SK-N-SH treated with all-trans-retinoic acid at 6 μM for 48 hours (cell line): ENCODE data around the gene MAST3.

Experiments used
- ATAC-seq: fragments of 200-7000 bp; cut with Tn5 transposase; 3 replicates; pipeline ENCODE4 v1.9.1; 2020; ENCODE audit warnings: mild to moderate bottlenecking, moderate library complexity
- ARNTL ChIP-seq: fragments of 450-650 bp; formaldehyde crosslinking; IDR thresholded peaks from 2 replicates; pipeline ENCODE4 v1.5.0; 2020; ENCODE audit warnings: low read depth, mild to moderate bottlenecking, moderate library complexity, borderline replicate concordance
- CREB5 ChIP-seq: fragments of 250-450 bp; sonication (Bioruptor Pico); IDR thresholded peaks from 2 replicates; pipeline ENCODE4 v1.5.1; 2020; ENCODE audit warnings: low read depth, mild to moderate bottlenecking, moderate library complexity
- CSDC2 ChIP-seq: fragments of 250-450 bp; sonication (Bioruptor Pico); IDR thresholded peaks from 2 replicates; pipeline ENCODE4 v1.5.0; 2020; ENCODE audit warnings: mild to moderate bottlenecking, moderate library complexity
- ESRRG ChIP-seq: fragments of 250-450 bp; sonication (Bioruptor Pico); IDR thresholded peaks from 2 replicates; pipeline ENCODE4 v1.6.1; 2021; ENCODE audit warnings: mild to moderate bottlenecking
- GLIS3 ChIP-seq: fragments of 250-450 bp; sonication (Bioruptor Pico); IDR thresholded peaks from 2 replicates; pipeline ENCODE4 v1.5.0; 2020; ENCODE audit warnings: mild to moderate bottlenecking, moderate library complexity
- ISL1 ChIP-seq: fragments of 250-450 bp; sonication (Bioruptor Pico); IDR thresholded peaks from 2 replicates; pipeline ENCODE4 v2.1.2; 2022; ENCODE audit warnings: mild to moderate bottlenecking, moderate library complexity
- OSR1 ChIP-seq: fragments of 250-450 bp; sonication (Bioruptor Pico); IDR thresholded peaks from 2 replicates; pipeline ENCODE4 v1.8.0; 2022; ENCODE audit warnings: moderate library complexity, mild to moderate bottlenecking, inconsistent platforms
- PATZ1 ChIP-seq: fragments of 250-450 bp; sonication (Bioruptor Pico); IDR thresholded peaks from 2 replicates; pipeline ENCODE4 v1.8.0; 2020; ENCODE audit warnings: mild to moderate bottlenecking, moderate library complexity, borderline replicate concordance
- POU6F1 ChIP-seq: fragments of 250-450 bp; sonication (Bioruptor Pico); IDR thresholded peaks from 2 replicates; pipeline ENCODE4 v1.8.0; 2021; ENCODE audit warnings: low read depth, mild to moderate bottlenecking, moderate library complexity, borderline replicate concordance
- PPARA ChIP-seq: fragments of 250-450 bp; sonication (Bioruptor Pico); IDR thresholded peaks from 2 replicates; pipeline ENCODE4 v1.5.0; 2020; ENCODE audit warnings: mild to moderate bottlenecking, borderline replicate concordance
- RARB ChIP-seq: fragments of 250-450 bp; sonication (Bioruptor Pico); IDR thresholded peaks from 2 replicates; pipeline ENCODE4 v1.8.0; 2021; ENCODE audit warnings: mild to moderate bottlenecking, moderate library complexity
- SNAI2 ChIP-seq: fragments of 250-450 bp; sonication (Bioruptor Pico); IDR thresholded peaks from 2 replicates; pipeline ENCODE4 v1.5.0; 2020; ENCODE audit warnings: mild to moderate bottlenecking, moderate library complexity
- TCF4 ChIP-seq: fragments of 250-450 bp; sonication (Bioruptor Pico); IDR thresholded peaks from 2 replicates; pipeline ENCODE4 v1.8.0; 2021; ENCODE audit warnings: mild to moderate bottlenecking, moderate library complexity, borderline replicate concordance
- TOX ChIP-seq: fragments of 250-450 bp; sonication (Bioruptor Pico); IDR thresholded peaks from 2 replicates; pipeline ENCODE4 v1.8.0; 2021; ENCODE audit warnings: mild to moderate bottlenecking, moderate library complexity, borderline replicate concordance
- ZC3H10 ChIP-seq: fragments of 250-450 bp; sonication (Bioruptor Pico); IDR thresholded peaks from 2 replicates; pipeline ENCODE4 v1.5.1; 2021; ENCODE audit warnings: mild to moderate bottlenecking, moderate library complexity
- ZFP3 ChIP-seq: fragments of 250-450 bp; sonication (Bioruptor Pico); IDR thresholded peaks from 2 replicates; pipeline ENCODE4 v1.5.0; 2020; ENCODE audit warnings: mild to moderate bottlenecking, moderate library complexity
- ZFP30 ChIP-seq: fragments of 450-650 bp; formaldehyde crosslinking; IDR thresholded peaks from 2 replicates; pipeline ENCODE4 v1.5.0; 2022; ENCODE audit warnings: mild to moderate bottlenecking, moderate library complexity
- ZNF565 ChIP-seq: fragments of 450-650 bp; formaldehyde crosslinking; conservative IDR thresholded peaks from 2 replicates; pipeline ENCODE4 v1.5.0; 2020; ENCODE audit warnings: low read depth, mild to moderate bottlenecking, moderate library complexity
- ZNF70 ChIP-seq: fragments of 450-650 bp; formaldehyde crosslinking; IDR thresholded peaks from 2 replicates; pipeline ENCODE4 v1.5.0; 2020; ENCODE audit warnings: mild to moderate bottlenecking, moderate library complexity
- ZNF8 ChIP-seq: fragments of 450-650 bp; formaldehyde crosslinking; IDR thresholded peaks from 2 replicates; pipeline ENCODE4 v1.5.0; 2020; ENCODE audit warnings: mild to moderate bottlenecking, moderate library complexity
- TF ChIP-seq, protein P1 (sequence below): fragments of 250-450 bp; sonication (Bioruptor Pico); IDR thresholded peaks from 2 replicates; pipeline ENCODE4 v1.5.1; 2021; ENCODE audit warnings: mild to moderate bottlenecking, moderate library complexity
- TF ChIP-seq, protein P2 (sequence below): fragments of 250-450 bp; sonication (Bioruptor Pico); IDR thresholded peaks from 2 replicates; pipeline ENCODE4 v1.5.0; 2020; ENCODE audit warnings: mild to moderate bottlenecking, moderate library complexity

Gene MAST3

GRCh38 chr19:18161636-18162002 lies 64.0 kb downstream of the MAST3 start:
- TF ChIP-seq ZFP30 (CRISPR knock-in tag) = no peak
- ATAC-seq = no peak; the same call in 2 of the 3 replicates

- TF ChIP-seq PATZ1 (no peak), CREB5 (no peak), RARB (CRISPR knock-in tag) (no peak), TCF4 (CRISPR knock-in tag) (no peak), ESRRG (CRISPR knock-in tag) (no peak), ZNF8 (no peak), ZNF565 (no peak), ARNTL (CRISPR knock-in tag) (no peak), POU6F1 (CRISPR knock-in tag) (no peak), SNAI2 (CRISPR knock-in tag) (no peak), GLIS3 (CRISPR knock-in tag) (no peak), TOX (CRISPR knock-in tag) (no peak), CSDC2 (no peak), OSR1 (CRISPR knock-in tag) (no peak), ZC3H10 (CRISPR knock-in tag) (no peak), ISL1 (CRISPR knock-in tag) (no peak), ZNF70 (CRISPR knock-in tag) (no peak)
- TF ChIP-seq, protein P1, sequence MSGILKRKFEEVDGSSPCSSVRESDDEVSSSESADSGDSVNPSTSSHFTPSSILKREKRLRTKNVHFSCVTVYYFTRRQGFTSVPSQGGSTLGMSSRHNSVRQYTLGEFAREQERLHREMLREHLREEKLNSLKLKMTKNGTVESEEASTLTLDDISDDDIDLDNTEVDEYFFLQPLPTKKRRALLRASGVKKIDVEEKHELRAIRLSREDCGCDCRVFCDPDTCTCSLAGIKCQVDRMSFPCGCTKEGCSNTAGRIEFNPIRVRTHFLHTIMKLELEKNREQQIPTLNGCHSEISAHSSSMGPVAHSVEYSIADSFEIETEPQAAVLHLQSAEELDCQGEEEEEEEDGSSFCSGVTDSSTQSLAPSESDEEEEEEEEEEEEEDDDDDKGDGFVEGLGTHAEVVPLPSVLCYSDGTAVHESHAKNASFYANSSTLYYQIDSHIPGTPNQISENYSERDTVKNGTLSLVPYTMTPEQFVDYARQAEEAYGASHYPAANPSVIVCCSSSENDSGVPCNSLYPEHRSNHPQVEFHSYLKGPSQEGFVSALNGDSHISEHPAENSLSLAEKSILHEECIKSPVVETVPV = no peak
- TF ChIP-seq, protein P2, sequence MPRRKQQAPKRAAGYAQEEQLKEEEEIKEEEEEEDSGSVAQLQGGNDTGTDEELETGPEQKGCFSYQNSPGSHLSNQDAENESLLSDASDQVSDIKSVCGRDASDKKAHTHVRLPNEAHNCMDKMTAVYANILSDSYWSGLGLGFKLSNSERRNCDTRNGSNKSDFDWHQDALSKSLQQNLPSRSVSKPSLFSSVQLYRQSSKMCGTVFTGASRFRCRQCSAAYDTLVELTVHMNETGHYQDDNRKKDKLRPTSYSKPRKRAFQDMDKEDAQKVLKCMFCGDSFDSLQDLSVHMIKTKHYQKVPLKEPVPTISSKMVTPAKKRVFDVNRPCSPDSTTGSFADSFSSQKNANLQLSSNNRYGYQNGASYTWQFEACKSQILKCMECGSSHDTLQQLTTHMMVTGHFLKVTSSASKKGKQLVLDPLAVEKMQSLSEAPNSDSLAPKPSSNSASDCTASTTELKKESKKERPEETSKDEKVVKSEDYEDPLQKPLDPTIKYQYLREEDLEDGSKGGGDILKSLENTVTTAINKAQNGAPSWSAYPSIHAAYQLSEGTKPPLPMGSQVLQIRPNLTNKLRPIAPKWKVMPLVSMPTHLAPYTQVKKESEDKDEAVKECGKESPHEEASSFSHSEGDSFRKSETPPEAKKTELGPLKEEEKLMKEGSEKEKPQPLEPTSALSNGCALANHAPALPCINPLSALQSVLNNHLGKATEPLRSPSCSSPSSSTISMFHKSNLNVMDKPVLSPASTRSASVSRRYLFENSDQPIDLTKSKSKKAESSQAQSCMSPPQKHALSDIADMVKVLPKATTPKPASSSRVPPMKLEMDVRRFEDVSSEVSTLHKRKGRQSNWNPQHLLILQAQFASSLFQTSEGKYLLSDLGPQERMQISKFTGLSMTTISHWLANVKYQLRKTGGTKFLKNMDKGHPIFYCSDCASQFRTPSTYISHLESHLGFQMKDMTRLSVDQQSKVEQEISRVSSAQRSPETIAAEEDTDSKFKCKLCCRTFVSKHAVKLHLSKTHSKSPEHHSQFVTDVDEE (CRISPR knock-in tag) = no peak
- TF ChIP-seq, all 23 proteins: peak for 0
- no peak for ATAC-seq
Observed at GRCh38 chr19:18164072-18164471, 66.5 kb downstream of the MAST3 start.

GRCh38 chr19:18165794-18166544 lies 68.4 kb downstream of the MAST3 start:
- ATAC-seq = no peak

More at GRCh38 chr19:18165794-18166544, 68.4 kb downstream of the MAST3 start:
- TF ChIP-seq PPARA (CRISPR knock-in tag) (no peak), CREB5 (no peak), ZFP3 (peak; percentile 98)
